Skin epidermis (tissue), 12 donors: ENCODE data around the gene PPP1R11.

ENCODE experiments used
- H3K27ac ChIP-seq, 21 experiments: fragments of 200-600 bp; sonication (generic) in 11 of 21; one replicate each; pipeline ENCODE4 v1.5.0; 2020; ENCODE audit warnings: mild to moderate bottlenecking in 3 of 21, inconsistent platforms in 2 of 21, moderate library complexity in 2 of 21
- H3K4me3 ChIP-seq, 7 experiments: fragments of 200-600 bp; sonication (generic) in 2 of 7; one replicate each; pipeline ENCODE4 v1.5.0; 2020; ENCODE audit warnings: inconsistent platforms in 2 of 7, mild to moderate bottlenecking in 2 of 7, moderate library complexity in 1 of 7

PPP1R11 gene

DNA sequence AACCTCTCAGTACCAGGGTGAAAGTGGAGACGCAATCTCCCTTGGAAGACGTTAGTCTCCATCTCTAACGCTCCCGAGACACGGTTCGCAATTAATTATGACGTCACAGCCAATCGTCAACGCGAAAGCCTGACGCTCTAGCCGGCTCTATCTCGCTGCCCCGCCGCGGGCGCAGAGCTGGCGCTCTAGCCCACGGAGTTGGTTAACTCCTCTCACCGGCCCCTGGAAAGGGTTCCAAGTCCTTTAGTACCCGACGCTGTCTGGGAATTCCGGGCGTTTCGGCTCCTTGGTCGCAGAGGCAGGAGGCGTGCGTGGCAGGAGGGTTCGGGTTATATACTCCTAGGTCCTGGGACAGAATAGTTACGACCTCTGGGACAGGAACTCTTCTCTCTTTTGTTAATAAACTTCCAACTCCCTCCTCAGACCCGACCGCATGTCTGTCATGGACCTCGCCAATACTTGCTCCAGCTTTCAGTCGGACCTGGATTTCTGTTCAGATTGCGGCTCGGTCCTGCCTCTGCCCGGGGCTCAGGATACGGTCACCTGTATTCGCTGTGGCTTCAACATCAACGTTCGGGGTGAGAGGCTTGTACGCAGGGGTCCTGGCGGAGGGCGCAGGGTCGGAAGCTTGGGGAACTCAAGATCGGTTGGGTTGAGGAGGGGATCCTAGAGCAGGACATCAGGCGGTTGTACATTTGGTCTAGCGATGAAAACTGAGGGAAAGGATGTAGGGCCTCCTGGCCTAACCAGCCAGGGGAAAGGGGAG is 5.7 kb upstream of the PPP1R11 start, which contains the start of gene POLR1H:
TSS of gene POLR1H (plus strand) at position 174 of the 766 bp plus-strand sequence. CDS start at position 434, 260 bp downstream.
- Histone ChIP-seq H3K4me3 (peak within 1 kb of the TSS; percentile 59 to 92 (median 76)), H3K27ac (peak within 1 kb of the TSS; percentile 12 to 95 (median 90))

DNA sequence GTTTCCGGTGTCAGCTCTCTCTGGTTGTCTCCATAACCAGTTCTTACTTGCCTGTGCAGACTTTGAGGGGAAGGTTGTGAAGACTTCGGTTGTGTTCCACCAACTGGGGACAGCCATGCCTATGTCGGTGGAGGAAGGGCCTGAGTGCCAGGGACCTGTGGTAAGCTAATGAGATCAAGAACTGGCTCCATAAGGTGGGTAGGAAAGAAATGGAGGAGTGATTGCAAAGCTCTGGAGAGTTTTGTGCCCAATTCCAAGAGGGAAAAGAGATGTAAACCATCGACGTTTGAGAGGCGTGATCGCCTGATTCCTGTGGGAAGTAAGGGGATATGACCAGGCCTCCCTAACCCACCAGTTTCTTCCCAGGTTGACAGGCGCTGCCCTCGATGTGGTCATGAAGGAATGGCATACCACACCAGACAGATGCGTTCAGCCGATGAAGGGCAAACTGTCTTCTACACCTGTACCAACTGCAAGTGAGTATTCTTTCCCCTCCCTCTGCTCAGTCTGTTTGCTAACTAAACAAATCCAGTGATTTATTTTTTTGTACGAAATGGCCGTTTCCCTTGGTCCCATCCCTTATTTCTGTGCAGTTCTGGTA is 5.0 kb upstream of the PPP1R11 start:
- Histone ChIP-seq H3K4me3 (peak overlapping the region; percentile 59 to 92 (median 76)), H3K27ac (peak overlapping the region; percentile 12 to 95 (median 90))

DNA sequence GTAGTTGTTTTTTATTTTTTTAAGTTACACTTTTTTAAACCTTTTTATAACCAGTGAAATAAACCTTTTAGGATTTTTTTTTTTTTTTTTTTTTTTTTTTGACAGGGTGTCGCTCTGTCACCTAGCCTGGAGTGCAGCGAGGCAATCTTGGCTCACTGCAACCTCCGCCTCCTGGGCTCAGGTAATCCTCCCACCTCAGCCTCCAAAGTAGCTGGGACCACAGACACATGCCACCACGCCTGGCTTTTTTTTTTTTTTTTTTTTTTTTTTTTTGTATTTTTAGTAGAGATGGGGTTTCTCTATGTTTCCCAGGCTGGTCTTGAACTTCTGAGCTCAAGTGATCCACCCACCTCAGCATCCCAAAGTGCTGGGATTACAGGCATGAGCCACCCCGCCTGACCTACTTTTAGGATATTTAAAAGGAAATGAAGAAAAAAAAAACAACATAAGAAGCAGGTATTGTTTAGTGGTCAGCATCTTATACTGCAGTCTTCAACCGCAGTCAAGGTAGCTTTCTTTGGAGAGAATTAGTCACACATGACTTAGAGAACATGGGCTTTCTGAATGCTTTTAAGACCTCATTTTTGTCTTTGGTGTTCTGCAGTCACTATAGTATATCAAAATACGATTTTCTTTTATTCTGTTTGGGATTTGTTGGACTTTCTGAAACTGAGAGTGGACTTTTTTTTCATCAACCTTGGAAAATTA is 4.4 kb upstream of the PPP1R11 start:
- H3K27ac ChIP-seq = peak overlapping the region in 5 of 21 experiments; percentile 88 to 94 (median 93)
- peak overlapping the region in 3 of 7 experiments; percentile 59 to 92 (median 78) for H3K4me3 ChIP-seq

DNA sequence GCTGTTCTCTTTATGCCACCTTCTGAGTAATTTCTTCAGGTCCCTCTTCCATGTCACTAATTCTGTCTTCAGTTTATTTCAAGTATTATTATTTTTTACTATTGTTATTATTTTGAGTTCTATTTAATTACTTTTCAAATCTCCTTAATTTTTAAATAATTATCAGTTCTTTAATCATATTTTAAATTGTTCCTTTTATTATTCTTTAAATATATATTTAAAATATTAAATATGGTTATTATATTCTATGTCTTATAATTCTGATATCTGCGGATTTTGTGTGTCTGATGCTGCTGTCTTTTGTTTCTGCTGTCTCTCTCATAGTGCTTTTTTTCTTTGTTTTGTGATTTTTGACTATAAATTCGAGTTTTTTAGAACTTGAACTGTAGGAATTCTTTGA is 3.7 kb upstream of the PPP1R11 start:
- no peak overlapping the region for H3K27ac ChIP-seq
- no peak overlapping the region for H3K4me3 ChIP-seq

DNA sequence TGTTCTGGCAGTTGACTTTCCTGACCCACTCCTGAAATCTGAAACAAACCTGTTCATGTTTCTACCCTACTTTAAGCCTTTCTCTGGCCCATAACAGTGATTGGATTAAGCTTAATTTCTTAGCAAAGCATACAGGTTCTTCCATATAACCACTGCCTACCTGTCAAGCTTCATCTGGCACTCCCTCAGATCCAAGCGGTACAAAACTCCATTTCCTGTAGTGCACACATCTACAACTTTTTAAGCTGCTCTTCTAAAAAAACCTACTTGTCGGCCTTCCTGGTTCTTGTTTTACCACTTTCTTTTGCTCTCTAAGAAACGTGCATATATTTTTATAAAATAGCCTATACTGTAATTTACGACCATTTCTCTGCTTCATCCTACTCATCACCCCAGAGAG is 916 bp upstream of the PPP1R11 start:
- Histone ChIP-seq H3K4me3 (peak overlapping the region; percentile 49 to 77 (median 72)), H3K27ac (peak overlapping the region in 20 of 21 experiments; percentile 61 to 95 (median 84))

DNA sequence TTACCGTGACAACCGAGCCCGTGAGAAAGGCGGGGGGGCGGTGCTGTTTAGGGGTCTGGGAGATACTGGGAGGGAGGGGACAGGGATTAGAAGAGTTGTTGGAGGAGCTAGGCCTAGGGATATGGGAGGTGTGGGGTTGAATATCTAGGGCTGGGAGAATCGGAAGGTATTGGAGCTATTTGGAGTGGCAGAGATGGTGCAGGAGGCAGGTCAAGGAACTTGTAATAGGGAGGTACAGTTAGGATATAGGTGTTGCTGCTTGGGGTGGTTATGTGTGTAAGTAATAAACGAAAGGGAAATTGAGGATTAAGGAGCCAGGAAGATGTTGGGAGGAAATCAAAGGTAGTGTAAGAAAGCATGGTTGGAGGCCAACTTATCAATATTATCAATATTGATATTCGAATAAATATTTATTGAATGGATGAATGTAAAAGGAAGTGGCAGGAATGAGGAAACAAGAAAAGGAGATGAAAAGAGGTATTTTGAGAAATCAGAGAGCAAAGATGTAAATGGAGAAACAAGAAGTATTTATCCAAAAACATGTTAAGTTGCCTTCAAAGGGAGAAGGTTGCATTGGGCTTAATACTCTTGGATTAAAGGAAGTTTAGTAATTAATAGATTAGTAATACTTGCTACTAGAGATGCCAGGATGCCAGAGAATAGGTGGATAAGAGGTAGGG is 602 bp downstream of the PPP1R11 start:
- Histone ChIP-seq H3K4me3 (peak overlapping the region; percentile 49 to 77 (median 72)), H3K27ac (peak overlapping the region; percentile 73 to 95 (median 86))

DNA sequence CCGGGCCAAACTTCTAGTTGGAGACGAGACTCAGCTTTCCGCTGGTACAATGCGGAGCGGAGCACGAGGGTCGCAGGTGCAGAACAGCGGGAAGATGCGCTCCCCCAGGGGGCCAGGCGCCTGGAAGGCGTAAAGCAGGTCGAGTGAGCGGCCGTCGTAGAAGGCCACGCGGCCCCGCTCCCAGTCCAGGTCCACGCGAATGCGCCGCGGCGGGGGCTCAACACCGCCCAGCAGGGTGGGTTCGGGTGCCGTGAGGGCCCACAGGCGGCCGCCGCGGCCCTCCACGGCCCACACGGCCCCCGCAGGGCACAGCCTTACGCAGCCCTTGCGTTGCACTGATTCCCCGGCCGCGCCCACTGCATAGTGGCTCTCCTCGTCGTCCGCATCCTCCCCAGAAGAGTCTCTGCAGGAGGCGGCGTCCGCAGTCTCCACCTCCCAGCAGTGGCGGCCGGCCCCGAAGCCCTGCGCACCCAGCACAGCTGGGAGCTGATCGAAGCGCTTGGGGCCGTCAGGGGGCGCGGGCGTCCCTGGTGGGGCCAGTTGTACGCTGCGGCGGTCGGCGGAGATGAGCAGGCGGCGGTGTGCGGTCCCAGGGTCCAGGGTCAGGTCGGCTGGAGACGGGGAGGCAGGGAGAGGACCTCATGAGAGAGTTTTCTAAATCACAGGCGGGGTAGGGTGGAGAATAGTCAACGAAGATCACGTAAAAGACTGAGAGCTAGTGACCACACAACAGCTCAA is 4.3 kb downstream of the PPP1R11 start:
- no peak overlapping the region for H3K4me3 ChIP-seq

DNA sequence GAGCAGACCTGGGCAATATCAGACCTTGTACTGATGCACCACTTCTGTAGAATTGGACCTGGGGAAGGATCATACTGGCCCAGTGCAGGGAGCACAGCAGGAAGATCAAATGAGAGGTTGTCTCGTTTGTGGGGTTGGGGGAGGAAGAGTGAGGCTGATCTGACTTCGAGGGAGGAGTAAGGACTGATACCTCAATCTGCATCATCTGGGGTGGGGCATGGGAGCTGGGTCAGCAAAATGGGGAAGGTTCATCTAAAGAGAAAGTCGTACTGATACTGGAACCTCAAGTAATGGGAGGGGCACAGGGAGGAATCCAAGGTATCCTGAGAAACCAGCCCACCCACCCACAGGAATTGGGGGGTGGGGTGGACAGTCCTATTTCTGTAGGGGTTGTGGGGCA is 4.9 kb downstream of the PPP1R11 start:
- Histone ChIP-seq H3K4me3 (no peak overlapping the region), H3K27ac (no peak overlapping the region)

More for the DNA sequence above, 4.3 kb downstream of the PPP1R11 start:
- no peak overlapping the region for H3K27ac ChIP-seq

DNA sequence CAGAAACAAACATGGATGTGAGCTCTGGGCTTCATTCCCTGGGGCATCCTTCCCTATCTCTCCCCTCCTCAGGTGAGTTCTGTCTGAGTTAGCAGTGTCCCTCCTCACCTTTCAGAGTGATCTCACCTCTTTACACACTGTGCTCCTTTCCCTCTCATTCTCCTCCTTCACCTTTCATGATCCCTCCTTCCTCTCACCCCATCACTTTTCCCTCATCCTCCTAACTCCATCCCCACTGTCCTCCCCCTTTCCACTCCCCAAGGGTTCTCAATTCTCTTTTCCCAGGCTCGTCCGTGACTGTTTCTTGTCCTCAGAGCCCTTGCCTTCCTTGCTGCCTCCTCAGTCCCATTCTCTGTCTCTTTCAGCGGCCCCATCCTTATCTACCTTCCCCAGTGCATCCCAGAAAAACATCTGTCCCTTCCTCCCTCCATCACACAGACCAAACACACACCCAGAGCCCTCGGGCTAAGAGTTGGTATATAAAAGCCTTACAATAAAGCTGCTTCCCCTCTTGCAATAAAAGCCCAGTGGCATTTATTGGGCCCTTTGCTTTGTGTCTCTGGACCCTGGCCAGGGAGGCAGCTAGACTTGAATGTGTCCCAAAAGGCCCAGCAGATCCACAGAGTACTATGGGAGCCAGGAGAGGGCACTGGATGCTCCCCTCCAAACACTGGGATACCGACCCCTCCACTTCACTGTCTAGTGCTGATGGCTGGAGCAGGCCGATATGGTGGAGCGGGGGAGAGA is 6.7 kb downstream of the PPP1R11 start:
- H3K4me3 ChIP-seq = peak overlapping the region in 5 of 7 experiments; percentile 34 to 65 (median 40)

DNA sequence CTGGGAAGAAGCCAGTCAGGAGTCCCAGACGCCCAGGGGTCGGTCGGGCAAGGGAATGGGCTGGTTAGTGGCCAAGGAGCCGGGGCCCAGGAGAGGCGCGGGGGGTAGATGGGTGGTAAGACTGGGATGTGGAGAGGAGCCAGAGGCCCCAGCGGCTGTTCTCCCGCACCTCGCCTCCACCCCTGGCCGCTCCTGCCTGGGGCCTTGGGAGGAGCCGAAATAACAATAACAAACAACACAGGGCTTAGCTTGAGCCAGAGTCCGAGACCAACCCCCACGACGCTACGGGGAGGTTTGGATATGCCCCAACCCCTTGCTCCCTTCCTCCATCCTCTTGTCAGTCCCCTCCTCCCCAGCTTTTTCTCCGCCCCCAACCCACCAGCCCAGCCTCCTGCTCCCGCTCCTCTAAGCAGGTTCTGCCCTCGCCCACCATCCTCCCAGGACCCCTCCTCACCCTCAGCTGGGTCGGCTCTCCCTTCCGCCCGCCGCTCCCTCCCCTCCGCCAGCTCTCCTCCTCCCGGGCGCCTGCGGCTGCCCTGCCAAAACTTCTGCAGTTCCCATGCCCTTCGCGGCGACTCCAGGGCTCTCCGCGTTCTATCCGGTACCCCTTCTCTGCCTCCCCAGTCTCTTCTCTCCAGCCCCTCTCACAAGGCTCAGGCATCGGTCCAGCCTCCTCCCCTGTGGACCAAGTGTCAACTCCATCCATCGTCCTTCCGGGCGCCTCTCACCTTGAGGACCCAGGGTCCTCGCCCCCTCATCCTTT is 7.5 kb downstream of the PPP1R11 start:
- Histone ChIP-seq H3K4me3 (peak overlapping the region; percentile 32 to 65 (median 37)), H3K27ac (peak overlapping the region in 15 of 21 experiments; percentile 4 to 83 (median 63))

More for the DNA sequence above, 6.7 kb downstream of the PPP1R11 start:
- peak overlapping the region in 1 of 21 experiments; percentile 57 for H3K27ac ChIP-seq

DNA sequence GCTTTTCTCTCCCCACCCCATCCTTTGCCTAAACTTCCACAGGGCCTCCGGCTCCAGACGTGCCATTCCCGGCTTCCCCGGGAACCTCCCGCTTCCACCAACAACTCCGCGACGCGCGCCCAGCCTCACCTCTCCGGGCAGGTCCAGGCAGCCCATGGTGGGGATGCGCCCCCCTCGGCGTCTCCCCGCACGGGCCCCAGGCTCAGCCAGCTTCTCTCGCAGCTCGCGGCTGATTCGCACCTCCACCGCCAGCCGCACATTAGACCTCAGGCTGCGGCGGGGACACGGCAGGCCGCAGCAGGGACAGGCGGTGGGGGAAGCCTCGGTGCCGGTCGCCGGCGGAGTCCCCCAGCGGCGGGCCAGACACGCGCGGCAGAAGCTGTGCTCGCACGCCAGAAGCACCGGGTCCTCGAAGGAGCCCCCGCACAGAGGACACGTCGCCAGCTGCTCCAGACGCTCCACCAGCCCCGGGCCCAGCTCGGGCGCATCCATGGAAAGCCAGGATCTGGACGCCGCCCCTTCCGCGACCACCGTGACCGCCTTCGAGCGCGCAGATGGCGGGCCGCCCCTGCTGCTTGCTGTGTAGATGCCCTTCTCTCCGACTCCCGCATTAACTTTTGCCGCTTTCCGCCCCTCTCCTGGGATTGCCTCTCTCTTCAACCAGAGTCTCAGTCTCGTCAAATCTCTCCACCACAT is 8.2 kb downstream of the PPP1R11 start, which contains the start of gene RNF39:
TSS of gene RNF39 (minus strand) at position 676 of the 696 bp plus-strand sequence. CDS start at position 492, 184 bp downstream.
- Histone ChIP-seq H3K27ac (peak within 1 kb of the TSS in 18 of 21 experiments; percentile 4 to 83 (median 58)), H3K4me3 (peak within 1 kb of the TSS; percentile 32 to 65 (median 37))

DNA sequence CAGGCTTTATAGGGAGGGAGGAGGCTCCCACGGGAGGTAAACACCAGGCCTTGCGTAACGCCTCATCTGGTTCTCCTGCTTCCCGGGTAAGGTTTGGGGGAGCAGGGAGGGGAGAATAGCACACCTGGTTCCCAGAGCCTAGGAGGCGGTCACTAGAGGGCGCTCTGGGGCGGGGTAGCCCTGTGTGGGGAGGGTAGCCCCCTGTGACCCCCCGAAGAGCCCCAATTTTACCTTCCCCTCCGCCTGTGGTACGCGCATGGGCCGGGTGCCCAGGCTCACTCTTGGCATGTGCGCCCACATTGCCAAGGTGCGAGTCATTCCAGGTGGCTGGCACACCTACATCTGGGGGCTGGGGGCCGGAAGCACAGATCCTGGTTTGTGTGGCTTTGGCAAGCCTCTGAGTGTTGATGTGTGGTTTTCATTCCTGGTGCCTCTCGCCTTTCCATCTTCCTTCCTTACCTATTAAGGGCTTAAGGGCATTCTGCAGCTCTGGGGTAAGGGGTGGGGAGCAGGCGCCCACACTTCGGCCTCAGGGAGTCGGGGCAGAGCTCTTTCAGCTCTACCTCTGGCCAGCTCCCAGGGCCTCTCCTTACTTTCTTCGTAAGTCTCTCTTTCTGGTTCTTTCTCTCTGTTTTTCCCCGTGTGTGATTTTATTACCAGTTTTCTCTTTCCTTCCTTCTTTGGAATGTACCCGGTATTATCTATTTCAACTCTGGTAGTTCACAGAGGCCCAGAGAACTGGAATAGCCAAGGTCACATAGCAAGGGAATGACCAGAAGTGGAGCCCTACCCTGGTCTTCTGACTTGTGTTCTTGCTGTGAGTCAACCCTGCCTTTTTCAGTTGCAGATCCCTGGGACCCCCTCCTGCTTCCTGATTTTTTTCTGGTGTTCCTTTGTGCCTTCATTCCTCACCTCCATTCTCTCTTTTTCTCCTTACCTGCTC is 9.1 kb downstream of the PPP1R11 start:
- peak overlapping the region in 15 of 21 experiments; percentile 4 to 83 (median 57) for H3K27ac ChIP-seq
- H3K4me3 ChIP-seq = peak overlapping the region in 6 of 7 experiments; percentile 34 to 65 (median 38)

DNA sequence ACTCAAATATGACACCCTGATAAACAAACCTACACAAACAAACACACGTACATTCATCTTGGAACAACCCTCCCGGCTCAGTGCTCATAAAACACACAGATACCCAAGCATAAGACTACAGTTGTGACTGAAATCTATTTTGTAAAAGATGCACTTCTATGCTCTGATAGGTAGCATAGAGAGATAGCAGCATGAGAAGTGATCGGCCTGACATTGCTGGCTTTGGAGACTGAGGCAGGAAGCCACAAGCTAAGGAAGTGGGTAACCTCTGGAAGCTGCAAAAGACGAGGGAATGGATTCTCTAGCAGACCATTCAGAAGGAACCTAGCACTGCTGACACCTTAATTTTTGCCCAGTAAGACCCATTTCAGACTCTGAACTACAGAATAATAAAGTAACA is 10.2 kb downstream of the PPP1R11 start:
- Histone ChIP-seq H3K27ac (peak overlapping the region in 1 of 21 experiments; percentile 30), H3K4me3 (no peak overlapping the region)

DNA sequence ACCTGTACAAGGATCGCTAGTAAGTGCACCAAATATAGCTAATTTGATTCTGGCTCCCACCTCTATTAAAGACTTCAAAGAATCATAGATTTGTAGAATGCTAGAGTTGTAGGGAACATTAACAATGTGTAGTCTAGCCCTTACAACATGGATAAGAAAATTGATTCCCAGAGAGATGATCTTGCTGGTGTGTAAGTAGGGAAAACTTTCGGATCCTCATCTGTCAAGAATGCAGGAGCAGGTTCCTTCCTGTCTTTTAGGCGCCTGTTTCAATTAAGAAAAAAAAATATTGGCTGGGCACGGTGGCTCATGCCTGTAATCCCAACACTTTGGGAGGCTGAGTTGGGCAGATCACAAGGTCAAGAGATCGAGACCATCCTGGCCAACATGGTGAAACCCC is 20.9 kb downstream of the PPP1R11 start:
- H3K4me3 ChIP-seq = no peak overlapping the region
- no peak overlapping the region for H3K27ac ChIP-seq

DNA sequence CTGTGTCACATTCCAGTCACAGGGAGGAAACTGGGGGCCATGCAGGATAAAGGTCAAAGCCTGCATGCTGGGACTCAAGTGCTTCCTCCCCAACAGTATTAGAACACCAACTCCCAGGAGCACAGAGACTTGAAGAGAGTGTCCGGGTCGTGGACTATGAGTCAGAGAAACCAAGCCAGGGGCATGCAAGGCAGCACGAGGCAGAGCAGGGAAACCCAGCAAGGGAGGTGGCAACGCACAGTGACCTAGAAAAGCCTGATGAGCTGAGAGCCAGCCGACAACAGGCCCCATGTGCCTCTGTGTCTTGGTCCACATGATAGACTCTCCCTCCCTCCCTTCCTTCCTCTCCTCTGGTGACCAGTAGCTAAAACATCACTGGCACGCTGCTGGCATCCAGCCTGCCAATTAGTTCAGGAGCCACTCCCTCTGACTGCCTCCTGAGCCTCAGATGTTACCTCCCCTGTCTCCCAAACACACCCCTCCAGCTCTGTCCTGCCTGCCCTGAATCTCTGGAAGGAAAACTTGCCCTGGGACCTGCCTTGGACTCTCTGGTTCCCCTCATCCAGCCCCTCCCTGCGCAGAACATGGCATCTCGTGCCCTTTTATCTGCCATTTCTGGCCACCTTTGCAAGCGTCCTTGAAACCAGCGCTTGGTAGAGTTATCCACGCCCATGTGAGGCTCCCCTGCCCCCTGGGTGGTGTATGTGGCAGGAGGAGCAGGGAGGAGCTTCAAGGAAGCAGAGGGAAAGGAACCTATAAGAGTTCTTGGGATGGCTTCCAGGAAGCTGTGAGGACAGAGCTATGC is 24.8 kb downstream of the PPP1R11 start:
- H3K27ac ChIP-seq = peak overlapping the region in 4 of 21 experiments; percentile 1 to 18 (median 11)

More for the DNA sequence above, 24.8 kb downstream of the PPP1R11 start:
- H3K4me3 ChIP-seq = no peak overlapping the region
